Sigmoid colon (tissue), 7 donors: ENCODE results near the gene HORMAD2. TPM values are rescaled to one million over a fixed set of nuclear protein-coding genes. Genes with fewer than 3 reads are reported as not detected.
"Not testable (repeated sequence)": the region's sequence is repeated elsewhere in the genome, so short reads cannot be mapped to it uniquely, and the experiment has no call there.

Source experiments
- DNase-seq: peaks from one replicate; pipeline ENCODE4 v3.0.0-alpha.2; 2019
- H3K27ac ChIP-seq, 4 donors: fragments of 200-600 bp; sonication (generic); one replicate each; pipeline ENCODE4 v1.5.1; 2016 to 2019; ENCODE audit warnings: mild to moderate bottlenecking in 1 of 4
- H3K27me3 ChIP-seq, 3 donors: fragments of 200-600 bp; sonication (generic); one replicate each; pipeline ENCODE4 v1.5.1; 2019; ENCODE audit warnings: mild to moderate bottlenecking in 1 of 3
- H3K36me3 ChIP-seq, 4 donors: fragments of 200-600 bp; sonication (generic); one replicate each; pipeline ENCODE4 v1.5.1; 2016 to 2019
- H3K4me1 ChIP-seq, 4 donors: fragments of 200-600 bp; sonication (generic); one replicate each; pipeline ENCODE4 v1.5.1; 2017 to 2019
- H3K4me3 ChIP-seq, 4 donors: fragments of 200-600 bp; sonication (generic); one replicate each; pipeline ENCODE4 v1.5.1; 2017 to 2019; ENCODE audit warnings: mild to moderate bottlenecking in 2 of 4, moderate library complexity in 1 of 4
- H3K9me3 ChIP-seq, 4 donors: fragments of 200-600 bp in 3 of 4; sonication (generic) in 3 of 4; one replicate each; pipeline versions ENCODE4 v1.5.1 to v1.6.1; 2013 to 2019
- CTCF ChIP-seq, 4 experiments: fragments of 450-650 bp in 3 of 4; fragments of 200-600 bp in 1 of 4; IDR thresholded peaks; one replicate each; pipeline ENCODE4 v1.5.1; 2016 to 2019; ENCODE audit warnings: antibody characterized with exemption in 4 of 4, mild to moderate bottlenecking in 3 of 4, moderate library complexity in 2 of 4
- EP300 ChIP-seq, 4 donors: sonication (generic); formaldehyde crosslinking; IDR thresholded peaks; one replicate each; pipeline ENCODE4 v1.6.1; 2017; ENCODE audit warnings: antibody characterized with exemption in 4 of 4
- POLR2A ChIP-seq, 2 donors: fragments of 450-650 bp; IDR thresholded peaks; one replicate each; pipeline ENCODE4 v1.6.1; 2016; ENCODE audit warnings: antibody characterized with exemption in 2 of 2, mild to moderate bottlenecking in 2 of 2, moderate library complexity in 2 of 2
- POLR2AphosphoS5 ChIP-seq, 4 donors: sonication (generic); formaldehyde crosslinking; IDR thresholded peaks; one replicate each; pipeline ENCODE4 v1.6.1; 2017; ENCODE audit warnings: antibody characterized with exemption in 4 of 4
- WGBS, 2 donors: extraction: QIAGEN DNeasy Blood & Tissue Kit; methylation state at CpG; one replicate each; pipeline ENCODE4 v1.1.7; 2013; 5-methylcytosine and 5-hydroxymethylcytosine counted together
- intact Hi-C: fragments of 100-400 bp; cut with DNase I; formaldehyde crosslinking; loops from one replicate; pipeline ENCODE4 v1.15.1; 2023
- polyA plus RNA-seq, 3 donors: library from polyadenylated mRNA; stranded (reverse); fragments of 200-250 nt; gene quantifications; one replicate each; pipeline ENCODE4 v1.2.3, GENCODE V29; 2013
- total RNA-seq, 4 donors: library from RNA; depleted of rRNA; stranded (reverse); fragments of >200 nt; gene quantifications; one replicate each; pipeline ENCODE4 v1.1.0, GENCODE V29; 2016
- donor health status: healthy with polysubstance abuse.
- donor health status: Bipolar disorder and iron deficiency.
- donor health status: healthy.

Gene HORMAD2
- total and polyA plus RNA-seq, 7 donors, result not detected

- no peak for DNase-seq
- H3K4me1 ChIP-seq, result no peaks in the 10 kb centered on the region
- WGBS, 2 donors, result 36 to 37% methylated on average over 1 of the region's 1 CpG
- no peak for TF ChIP-seq POLR2A (IDR thresholded peaks at IDR 0.05)
- no peak for TF ChIP-seq POLR2AphosphoS5 (IDR thresholded peaks at IDR 0.05)
- no peak for TF ChIP-seq EP300 (IDR thresholded peaks at IDR 0.05)
- no peak for TF ChIP-seq CTCF (IDR thresholded peaks at IDR 0.05)
- H3K36me3 ChIP-seq, result no peaks in the 10 kb centered on the region
- H3K4me3 ChIP-seq, result no peak overlapping the region
- peaks cover 0 to 18% (median 0%) of the 10 kb centered on the region in 3 donors for H3K27me3 ChIP-seq
- intact Hi-C loops, result no loop called here
- H3K27ac ChIP-seq, result no peak overlapping the region
- peaks cover 0 to 2% (median 0%) of the 10 kb centered on the region in 4 donors for H3K9me3 ChIP-seq
These were observed 17.6 kb downstream of the HORMAD2 start for GRCh38 chr22:30097861-30098260.

- H3K4me1 ChIP-seq, DNase-seq, H3K4me3 ChIP-seq, H3K36me3 ChIP-seq, H3K27ac ChIP-seq, intact Hi-C loops, H3K9me3 ChIP-seq: not testable (repeated sequence)
- peaks cover 0 to 13% (median 0%) of the 10 kb centered on the region in 3 donors for H3K27me3 ChIP-seq
- WGBS, 2 donors, result 30 to 64% methylated on average over 2 of the region's 2 CpGs
These were observed 20.5 kb downstream of the HORMAD2 start for GRCh38 chr22:30100770-30101169.

- H3K27me3 ChIP-seq, result peaks cover 0 to 8% (median 0%) of the 10 kb centered on the region in 3 donors
- H3K36me3 ChIP-seq, result no peaks in the 10 kb centered on the region
- H3K9me3 ChIP-seq, result no peaks in the 10 kb centered on the region
- TF ChIP-seq POLR2AphosphoS5 (IDR thresholded peaks at IDR 0.05), result no peak
- TF ChIP-seq EP300 (IDR thresholded peaks at IDR 0.05), result no peak
- no peak for TF ChIP-seq POLR2A (IDR thresholded peaks at IDR 0.05)
- no peak for TF ChIP-seq CTCF (IDR thresholded peaks at IDR 0.05)
- no peak overlapping the region for H3K4me3 ChIP-seq
- DNase-seq, result no peak
- H3K4me1 ChIP-seq, result no peaks in the 10 kb centered on the region
- intact Hi-C loops, result no loop called here
- no peak overlapping the region for H3K27ac ChIP-seq
- 70 to 73% methylated on average over 3 of the region's 3 CpGs for WGBS, 2 donors
These were observed 24.4 kb downstream of the HORMAD2 start for GRCh38 chr22:30104501-30105156.

GRCh38 chr22:30105483-30105882, 25.2 kb downstream of the HORMAD2 start:
- DNase-seq, result no peak
- Histone ChIP-seq H3K4me1 (no peaks in the 10 kb centered on the region), H3K27ac (no peak overlapping the region), H3K36me3 (no peaks in the 10 kb centered on the region), H3K27me3 (peaks cover 0 to 8% (median 0%) of the 10 kb centered on the region in 3 donors), H3K9me3 (no peaks in the 10 kb centered on the region), H3K4me3 (no peak overlapping the region)
- intact Hi-C loops, result no loop called here
- TF ChIP-seq CTCF (IDR thresholded peaks at IDR 0.05), result no peak
- no peak for TF ChIP-seq POLR2A (IDR thresholded peaks at IDR 0.05)
- no peak for TF ChIP-seq EP300 (IDR thresholded peaks at IDR 0.05)
- TF ChIP-seq POLR2AphosphoS5 (IDR thresholded peaks at IDR 0.05), result no peak

GRCh38 chr22:30113494-30113893, 33.2 kb downstream of the HORMAD2 start:
- H3K4me1 ChIP-seq, result no peaks in the 10 kb centered on the region
- no peaks in the 10 kb centered on the region for H3K36me3 ChIP-seq
- intact Hi-C loops, result no loop called here

More at GRCh38 chr22:30113494-30113893, 33.2 kb downstream of the HORMAD2 start:
- DNase-seq, result no peak
- no peak overlapping the region for H3K4me3 ChIP-seq
- H3K27ac ChIP-seq, result no peak overlapping the region
- WGBS, 2 donors, result 84 to 88% methylated on average over 1 of the region's 1 CpG
- H3K27me3 ChIP-seq, result no peaks in the 10 kb centered on the region
- TF ChIP-seq EP300 (IDR thresholded peaks at IDR 0.05) (no peak), POLR2A (IDR thresholded peaks at IDR 0.05) (no peak), CTCF (IDR thresholded peaks at IDR 0.05) (no peak), POLR2AphosphoS5 (IDR thresholded peaks at IDR 0.05) (no peak)
- no peaks in the 10 kb centered on the region for H3K9me3 ChIP-seq
